Neural cell (in vitro differentiated cells): ENCODE results near the gene ATG14. TPM values are rescaled to one million over a fixed set of nuclear protein-coding genes. Genes with fewer than 3 reads are reported as not detected.
"Not testable (repeated sequence)": the region's sequence is repeated elsewhere in the genome, so short reads cannot be mapped to it uniquely, and the experiment has no call there.

Experiments
- H2AFZ ChIP-seq: fragments of 200-600, 300-800 bp; sonication (generic), shearing (Covaris generic); 2 replicates; pipeline ENCODE4 v1.6.0; 2014; ENCODE audit warnings: low read depth, mild to moderate bottlenecking, antibody characterized with exemption, low read length, moderate library complexity
- H3F3A ChIP-seq: fragments of 200-600 bp; shearing (Covaris generic); 2 replicates; pipeline ENCODE4 v1.6.1; 2016; ENCODE audit warnings: mild to moderate bottlenecking, moderate library complexity, mixed read lengths, antibody characterized with exemption, low read length; ENCODE audit not compliant: insufficient read depth, poor library complexity, severe bottlenecking
- H3K27ac ChIP-seq: fragments of 200-600, 300-800 bp; sonication (generic), shearing (Covaris generic); 2 replicates; pipeline ENCODE4 v1.5.1; 2014; ENCODE audit warnings: mild to moderate bottlenecking, low read length, moderate library complexity
- H3K27me3 ChIP-seq: fragments of 300-800, 200-600 bp; sonication (generic), shearing (Covaris generic); 2 replicates; pipeline ENCODE4 v1.6.0; 2014; ENCODE audit warnings: mild to moderate bottlenecking, low read depth, low read length, moderate library complexity; ENCODE audit not compliant: insufficient read depth
- H3K36me3 ChIP-seq: fragments of 300-800, 200-600 bp; sonication (generic), shearing (Covaris generic); 2 replicates; pipeline ENCODE4 v1.5.1; 2014; ENCODE audit warnings: mild to moderate bottlenecking, antibody characterized with exemption, low read length, moderate library complexity; ENCODE audit not compliant: insufficient read depth
- H3K4me2 ChIP-seq: fragments of 300-800, 200-600 bp; sonication (generic), shearing (Covaris generic); 2 replicates; pipeline ENCODE4 v1.6.0; 2014; ENCODE audit warnings: mild to moderate bottlenecking, low read length
- H3K4me3 ChIP-seq: fragments of 300-800, 200-600 bp; sonication (generic), shearing (Covaris generic); 2 replicates; pipeline ENCODE4 v1.5.1; 2014; ENCODE audit warnings: mild to moderate bottlenecking, low read length, moderate library complexity
- H3K79me2 ChIP-seq: fragments of 200-600 bp; shearing (Covaris generic); replicated peaks from 2 replicates; pipeline ENCODE4 v1.6.0; 2014; ENCODE audit warnings: mild to moderate bottlenecking, low read length, moderate library complexity; ENCODE audit not compliant: insufficient read depth
- H3K9ac ChIP-seq: fragments of 300-800, 200-600 bp; sonication (generic), shearing (Covaris generic); 2 replicates; pipeline ENCODE4 v1.6.1; 2016; ENCODE audit warnings: mild to moderate bottlenecking, low read length, mixed read lengths
- H3K9me2 ChIP-seq: fragments of 200-600 bp; shearing (Covaris generic); 2 replicates; pipeline ENCODE4 v1.6.1; 2016; ENCODE audit warnings: mild to moderate bottlenecking, low read length, mixed read lengths; ENCODE audit not compliant: insufficient read depth
- H3K9me3 ChIP-seq: fragments of 200-600, 300-800 bp; sonication (generic), shearing (Covaris generic); 2 replicates; pipeline ENCODE4 v1.6.1; 2016; ENCODE audit warnings: mild to moderate bottlenecking, mixed run types, low read length, moderate library complexity, mixed read lengths
- H4K20me1 ChIP-seq: fragments of 200-600 bp; shearing (Covaris generic); 2 replicates; pipeline ENCODE4 v1.6.1; 2016; ENCODE audit warnings: mild to moderate bottlenecking, mixed run types; ENCODE audit not compliant: insufficient read depth
- CTCF ChIP-seq: fragments of 450-650 bp; IDR thresholded peaks from 2 replicates; pipeline ENCODE4 v1.5.1; 2014; ENCODE audit warnings: antibody characterized with exemption, mild to moderate bottlenecking, moderate library complexity; ENCODE audit not compliant: poor library complexity, severe bottlenecking
- EP300 ChIP-seq: fragments of 450-650 bp; conservative IDR thresholded peaks from 2 replicates; pipeline ENCODE4 v1.6.1; 2014; ENCODE audit warnings: antibody characterized with exemption, mild to moderate bottlenecking, moderate library complexity; ENCODE audit not compliant: poor library complexity, severe bottlenecking
- EZH2 ChIP-seq: fragments of 200-600, 300-800 bp; shearing (Covaris generic), sonication (generic); IDR thresholded peaks from 2 replicates; pipeline ENCODE4 v1.6.1; 2014; ENCODE audit warnings: antibody characterized with exemption, low read length, borderline replicate concordance, mild to moderate bottlenecking; ENCODE audit not compliant: insufficient read depth, poor library complexity, severe bottlenecking
- MXI1 ChIP-seq: fragments of 450-650 bp; conservative IDR thresholded peaks from 2 replicates; pipeline ENCODE4 v1.6.1; 2014; ENCODE audit warnings: antibody characterized with exemption, mild to moderate bottlenecking; ENCODE audit not compliant: poor library complexity, severe bottlenecking
- POLR2AphosphoS5 ChIP-seq: IDR thresholded peaks from 2 replicates; pipeline ENCODE4 v1.6.1; 2012
- RAD21 ChIP-seq: fragments of 450-650 bp; conservative IDR thresholded peaks from 2 replicates; pipeline ENCODE4 v1.6.1; 2014; ENCODE audit warnings: antibody characterized with exemption, mild to moderate bottlenecking, moderate library complexity
- REST ChIP-seq: IDR thresholded peaks from 2 replicates; pipeline ENCODE4 v1.6.1; 2012; ENCODE audit warnings: borderline replicate concordance
- SMC3 ChIP-seq: fragments of 450-650 bp; conservative IDR thresholded peaks from 2 replicates; pipeline ENCODE4 v1.6.1; 2014; ENCODE audit warnings: antibody characterized with exemption, mild to moderate bottlenecking, moderate library complexity; ENCODE audit not compliant: poor library complexity
- TAF1 ChIP-seq: IDR thresholded peaks from 2 replicates; pipeline ENCODE4 v1.6.1; 2012; ENCODE audit warnings: low read depth
- polyA plus RNA-seq: library from polyadenylated mRNA; depleted of rRNA; stranded (reverse); fragments of >200 nt; gene quantifications from 2 replicates; pipeline ENCODE4 v1.2.3, GENCODE V29; 2014

The ATG14 gene
- polyA plus RNA-seq, 1 donor from 2014 or later = 28.2 TPM

GRCh38 chr14:55458800-55459515 lies 47.3 kb upstream of the ATG14 start:
- H3K27ac ChIP-seq = no peak overlapping the region
- no peaks in the 10 kb centered on the region for H4K20me1 ChIP-seq
- H3K9ac ChIP-seq = no peak overlapping the region
- no peaks in the 10 kb centered on the region for H3K36me3 ChIP-seq
- no peaks in the 10 kb centered on the region for H3K9me2 ChIP-seq
- no peak for TF ChIP-seq RAD21
- TF ChIP-seq EP300 = no peak
- TF ChIP-seq SMC3 = no peak
- TF ChIP-seq CTCF = no peak
- TF ChIP-seq TAF1 = no peak
- TF ChIP-seq REST = no peak
- TF ChIP-seq MXI1 = no peak
- TF ChIP-seq POLR2AphosphoS5 = no peak
- no peak for TF ChIP-seq EZH2
- H3K4me3 ChIP-seq = no peak overlapping the region
- H3F3A ChIP-seq = no peaks in the 10 kb centered on the region
- no peak overlapping the region for H3K4me2 ChIP-seq
- H2AFZ ChIP-seq = no peak overlapping the region
- H3K27me3 ChIP-seq = no peaks in the 10 kb centered on the region
- no peaks in the 10 kb centered on the region for H3K79me2 ChIP-seq
- no peaks in the 10 kb centered on the region for H3K9me3 ChIP-seq

GRCh38 chr14:55457496-55457895 lies 45.9 kb upstream of the ATG14 start:
- Histone ChIP-seq H3K27me3 (no peaks in the 10 kb centered on the region), H4K20me1 (no peaks in the 10 kb centered on the region), H3K4me2 (no peak overlapping the region), H3K4me3 (no peak overlapping the region), H3K27ac (no peak overlapping the region), H3K9me3 (no peaks in the 10 kb centered on the region), H3F3A (no peaks in the 10 kb centered on the region), H3K36me3 (no peaks in the 10 kb centered on the region), H3K79me2 (no peaks in the 10 kb centered on the region), H3K9ac (no peak overlapping the region), H2AFZ (no peak overlapping the region), H3K9me2 (no peaks in the 10 kb centered on the region)
- TF ChIP-seq MXI1 = no peak
- TF ChIP-seq EP300 = no peak
- no peak for TF ChIP-seq REST
- no peak for TF ChIP-seq RAD21
- TF ChIP-seq POLR2AphosphoS5 = no peak
- no peak for TF ChIP-seq CTCF
- no peak for TF ChIP-seq SMC3
- no peak for TF ChIP-seq EZH2
- TF ChIP-seq TAF1 = no peak

- not testable (repeated sequence) for H3K9ac ChIP-seq
Observed at GRCh38 chr14:55456411-55456810, 44.8 kb upstream of the ATG14 start.

More at GRCh38 chr14:55456411-55456810, 44.8 kb upstream of the ATG14 start:
- not testable (repeated sequence) for H3F3A ChIP-seq, H3K27me3 ChIP-seq, H3K9me3 ChIP-seq, H3K9me2 ChIP-seq, H3K4me2 ChIP-seq, H2AFZ ChIP-seq, H3K36me3 ChIP-seq, H3K27ac ChIP-seq, H3K79me2 ChIP-seq, H3K4me3 ChIP-seq, H4K20me1 ChIP-seq
